ENCODE measurements around the gene MEMO1. TPM values are rescaled to one million over a fixed set of nuclear protein-coding genes. Genes with fewer than 3 reads are reported as not detected.

The MEMO1 gene
- total RNA-seq, 6 experiments from 2014 or later = 43.6 to 61.3 (median 55.1) TPM

DNA sequence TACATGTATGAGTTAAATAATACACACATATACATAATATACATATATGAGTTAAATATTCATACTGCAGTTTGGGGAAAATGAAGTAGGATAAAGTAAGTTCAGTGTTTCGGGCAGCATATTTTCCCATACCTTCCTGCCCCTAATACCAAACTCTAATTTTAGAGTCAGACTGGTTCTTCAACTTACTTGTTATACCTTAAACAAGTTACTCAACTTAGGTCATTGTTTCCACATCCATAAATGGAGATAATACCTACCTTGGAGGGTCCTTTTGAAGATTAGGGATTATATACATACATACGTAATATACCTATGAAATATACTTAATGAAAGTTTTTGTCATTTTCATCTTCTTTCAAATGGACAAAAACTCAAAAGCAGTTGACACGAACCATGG is 8.4 kb downstream of the MEMO1 start:
- H3K27me3 Mint-ChIP-seq (ENCODE audit: insufficient read depth) = no peaks in the 10 kb centered on the region

DNA sequence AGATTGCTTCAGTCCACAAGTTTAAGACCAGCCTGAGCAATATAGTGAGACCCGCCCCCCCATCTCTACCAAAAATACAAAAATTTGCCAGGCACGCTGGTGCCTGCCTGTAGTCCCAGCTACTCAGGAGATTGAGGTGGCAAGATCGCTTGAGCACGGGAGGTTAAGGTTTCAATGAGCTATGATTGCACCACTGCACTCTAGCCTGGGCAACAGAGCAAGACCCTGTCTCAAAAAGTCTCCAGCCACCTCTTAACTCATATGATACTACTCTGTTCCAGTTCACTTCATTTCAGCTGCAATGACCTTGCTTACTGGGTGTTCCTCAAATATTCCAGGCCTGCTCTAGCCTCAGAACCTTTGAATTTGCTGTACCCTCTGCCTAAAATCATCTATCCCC is 11.4 kb downstream of the MEMO1 start:
- H3K9me3 Mint-ChIP-seq = no peaks in the 10 kb centered on the region

More for the DNA sequence above, 8.4 kb downstream of the MEMO1 start:
- Mint-ChIP-seq H3K27ac (no peak overlapping the region), H3K4me3 (no peak overlapping the region), H3K4me1 (ENCODE audit: low read depth) (peaks cover 56% of the 10 kb centered on the region), H3K9me3 (no peaks in the 10 kb centered on the region), H3K36me3 (ENCODE audit: low read depth) (peaks cover 7% of the 10 kb centered on the region)
- TF ChIP-seq, protein P1, sequence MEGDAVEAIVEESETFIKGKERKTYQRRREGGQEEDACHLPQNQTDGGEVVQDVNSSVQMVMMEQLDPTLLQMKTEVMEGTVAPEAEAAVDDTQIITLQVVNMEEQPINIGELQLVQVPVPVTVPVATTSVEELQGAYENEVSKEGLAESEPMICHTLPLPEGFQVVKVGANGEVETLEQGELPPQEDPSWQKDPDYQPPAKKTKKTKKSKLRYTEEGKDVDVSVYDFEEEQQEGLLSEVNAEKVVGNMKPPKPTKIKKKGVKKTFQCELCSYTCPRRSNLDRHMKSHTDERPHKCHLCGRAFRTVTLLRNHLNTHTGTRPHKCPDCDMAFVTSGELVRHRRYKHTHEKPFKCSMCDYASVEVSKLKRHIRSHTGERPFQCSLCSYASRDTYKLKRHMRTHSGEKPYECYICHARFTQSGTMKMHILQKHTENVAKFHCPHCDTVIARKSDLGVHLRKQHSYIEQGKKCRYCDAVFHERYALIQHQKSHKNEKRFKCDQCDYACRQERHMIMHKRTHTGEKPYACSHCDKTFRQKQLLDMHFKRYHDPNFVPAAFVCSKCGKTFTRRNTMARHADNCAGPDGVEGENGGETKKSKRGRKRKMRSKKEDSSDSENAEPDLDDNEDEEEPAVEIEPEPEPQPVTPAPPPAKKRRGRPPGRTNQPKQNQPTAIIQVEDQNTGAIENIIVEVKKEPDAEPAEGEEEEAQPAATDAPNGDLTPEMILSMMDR (IDR thresholded peaks at IDR 0.05) = no peak
- no peak for DNase-seq

DNA sequence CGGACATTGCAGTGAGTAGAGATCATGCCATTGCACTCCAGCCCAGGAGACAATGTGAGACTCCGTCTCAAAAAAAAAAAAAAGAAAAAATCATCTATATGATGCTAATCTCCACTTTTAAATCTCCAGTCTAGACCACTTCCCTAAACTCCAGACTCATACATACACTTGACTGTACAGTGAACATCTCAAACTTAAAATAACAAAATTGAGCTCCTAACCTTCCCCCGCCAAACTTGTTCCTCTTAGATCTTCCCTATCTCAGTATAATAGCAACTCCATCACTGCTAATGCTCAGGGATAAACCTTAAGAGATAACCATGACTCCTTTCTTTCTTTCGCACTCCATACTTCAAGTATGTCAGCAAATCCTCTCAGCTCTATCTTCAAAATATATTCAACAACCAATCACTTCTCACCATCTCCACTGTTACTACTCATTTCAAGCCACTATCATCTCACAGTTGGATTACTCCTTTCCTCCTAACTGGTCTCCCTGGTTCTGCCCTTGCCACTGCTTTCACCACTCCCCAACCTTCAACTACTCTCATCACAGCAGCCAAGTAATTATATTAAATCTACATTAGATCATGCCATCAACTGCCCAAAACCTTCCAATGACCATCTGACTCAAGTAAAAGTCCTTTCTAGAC is 12.0 kb downstream of the MEMO1 start:
- peaks cover 4% of the 10 kb centered on the region; the same call in 1 of the 2 replicates for H3K36me3 Mint-ChIP-seq (ENCODE audit: low read depth)
- no peak for DNase-seq

More for the DNA sequence above, 11.4 kb downstream of the MEMO1 start:
- no peak for DNase-seq
- H3K27ac Mint-ChIP-seq = no peak overlapping the region
- peaks cover 37% of the 10 kb centered on the region for H3K4me1 Mint-ChIP-seq (ENCODE audit: low read depth)
- H3K36me3 Mint-ChIP-seq (ENCODE audit: low read depth) = peaks cover 4% of the 10 kb centered on the region; the same call in 1 of the 2 replicates
- no peak overlapping the region for H3K4me3 Mint-ChIP-seq
- no peaks in the 10 kb centered on the region for H3K27me3 Mint-ChIP-seq (ENCODE audit: insufficient read depth)
- TF ChIP-seq, protein P1 (IDR thresholded peaks at IDR 0.05) = no peak

DNA sequence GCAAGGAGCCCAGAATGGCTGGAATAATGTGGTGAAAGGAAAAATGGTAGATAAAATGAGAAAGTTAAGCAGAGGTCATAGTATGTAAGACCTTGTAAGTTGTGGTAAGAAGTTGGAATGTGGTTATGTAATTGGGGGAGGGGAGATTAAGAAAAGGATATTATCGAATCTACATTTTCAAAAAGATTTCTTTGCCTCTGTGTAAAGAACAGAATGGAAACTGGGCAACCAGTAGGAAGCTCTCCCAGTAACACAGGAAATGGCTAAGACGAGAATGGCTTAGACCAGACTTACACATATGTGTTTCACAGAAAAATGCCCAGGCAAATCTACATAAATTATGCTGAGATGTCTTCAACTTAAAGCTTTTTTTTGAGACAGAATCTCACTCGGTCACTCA is 13.2 kb downstream of the MEMO1 start:
- no peaks in the 10 kb centered on the region for H3K9me3 Mint-ChIP-seq
- H3K4me1 Mint-ChIP-seq (ENCODE audit: low read depth) = peaks cover 25% of the 10 kb centered on the region
- DNase-seq = no peak
- no peak overlapping the region for H3K4me3 Mint-ChIP-seq
- TF ChIP-seq, protein P1 (IDR thresholded peaks at IDR 0.05) = no peak
- H3K36me3 Mint-ChIP-seq (ENCODE audit: low read depth) = peaks cover 4% of the 10 kb centered on the region; the same call in 1 of the 2 replicates
- no peaks in the 10 kb centered on the region for H3K27me3 Mint-ChIP-seq (ENCODE audit: insufficient read depth)
- H3K27ac Mint-ChIP-seq = no peak overlapping the region

More for the DNA sequence above, 12.0 kb downstream of the MEMO1 start:
- Mint-ChIP-seq H3K27ac (no peak overlapping the region), H3K4me1 (ENCODE audit: low read depth) (peaks cover 32% of the 10 kb centered on the region), H3K4me3 (no peak overlapping the region), H3K9me3 (no peaks in the 10 kb centered on the region), H3K27me3 (ENCODE audit: insufficient read depth) (no peaks in the 10 kb centered on the region)
- TF ChIP-seq, protein P1 (IDR thresholded peaks at IDR 0.05) = no peak

DNA sequence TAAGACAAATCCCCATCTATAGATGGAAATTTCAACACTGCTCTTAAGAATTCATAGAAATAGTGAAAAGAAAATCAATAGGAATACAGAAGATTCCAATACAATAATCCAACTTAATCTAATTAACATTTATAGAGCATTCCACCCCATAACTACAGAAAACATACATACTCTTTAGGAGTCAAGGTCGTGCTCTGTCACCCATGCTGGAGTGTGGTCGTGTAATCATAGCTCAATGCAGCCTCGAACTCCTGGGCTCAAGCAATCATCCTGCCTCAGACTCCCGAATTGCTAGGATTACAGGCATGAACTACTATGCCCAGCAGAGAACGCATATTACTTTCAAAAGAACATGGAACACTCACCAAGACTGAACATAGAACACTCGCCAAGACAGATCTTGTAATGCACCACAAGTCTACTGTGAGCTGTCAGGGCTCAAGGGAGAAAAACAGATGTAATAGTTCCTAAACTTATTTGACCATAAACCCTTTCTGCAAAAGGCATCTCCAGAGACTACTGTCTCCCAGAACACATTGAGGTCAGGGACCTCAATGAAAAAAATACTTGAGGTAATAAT is 14.1 kb downstream of the MEMO1 start:
- H3K9me3 Mint-ChIP-seq = no peaks in the 10 kb centered on the region
- H3K27me3 Mint-ChIP-seq (ENCODE audit: insufficient read depth) = no peaks in the 10 kb centered on the region
- peaks cover 32% of the 10 kb centered on the region for H3K4me1 Mint-ChIP-seq (ENCODE audit: low read depth)
- TF ChIP-seq, protein P1 (IDR thresholded peaks at IDR 0.05) = no peak
- H3K36me3 Mint-ChIP-seq (ENCODE audit: low read depth) = peaks cover 4% of the 10 kb centered on the region; the same call in 1 of the 2 replicates
- H3K4me3 Mint-ChIP-seq = no peak overlapping the region
- H3K27ac Mint-ChIP-seq = no peak overlapping the region
- DNase-seq = no peak
